Ectodermal cell (in vitro differentiated cells): ENCODE results near the gene MCEMP1.
A peak's percentile ranks its signal among the peaks of the same experiment; 100 is the strongest.
"Not testable (repeated sequence)": the region's sequence is repeated elsewhere in the genome, so short reads cannot be mapped to it uniquely, and the experiment has no call there.

Experiments used
- H3K27ac ChIP-seq: 2 replicates; pipeline ENCODE4 v1.7.0; 2013; ENCODE audit warnings: mild to moderate bottlenecking, low read depth, low read length; ENCODE audit not compliant: insufficient read depth, poor library complexity, severe bottlenecking
- H3K27me3 ChIP-seq: 2 replicates; pipeline ENCODE4 v1.7.0; 2013; ENCODE audit warnings: mild to moderate bottlenecking, low read length; ENCODE audit not compliant: insufficient read depth, control insufficient read depth, poor library complexity, severe bottlenecking
- H3K36me3 ChIP-seq: one replicate; pipeline ENCODE4 v1.7.0; 2013; ENCODE audit warnings: low read length; ENCODE audit not compliant: control insufficient read depth, insufficient read depth
- H3K4me1 ChIP-seq: one replicate; pipeline ENCODE4 v1.7.0; 2013; ENCODE audit warnings: low read length; ENCODE audit not compliant: control insufficient read depth, insufficient read depth
- H3K4me3 ChIP-seq: 2 replicates; pipeline ENCODE4 v1.7.0; 2013; ENCODE audit warnings: low read depth, low read length, control low read depth; ENCODE audit not compliant: insufficient read depth
- H3K9me3 ChIP-seq: 2 replicates; pipeline ENCODE4 v1.7.0; 2013; ENCODE audit warnings: mild to moderate bottlenecking, low read length, moderate library complexity; ENCODE audit not compliant: control insufficient read depth
- WGBS, 2 experiments: methylation state at CpG; one replicate each; pipeline ENCODE4 v1.1.7; 2013; ENCODE audit warnings: missing lambda C conversion rate in 2 of 2; 5-methylcytosine and 5-hydroxymethylcytosine counted together

MCEMP1 gene

DNA sequence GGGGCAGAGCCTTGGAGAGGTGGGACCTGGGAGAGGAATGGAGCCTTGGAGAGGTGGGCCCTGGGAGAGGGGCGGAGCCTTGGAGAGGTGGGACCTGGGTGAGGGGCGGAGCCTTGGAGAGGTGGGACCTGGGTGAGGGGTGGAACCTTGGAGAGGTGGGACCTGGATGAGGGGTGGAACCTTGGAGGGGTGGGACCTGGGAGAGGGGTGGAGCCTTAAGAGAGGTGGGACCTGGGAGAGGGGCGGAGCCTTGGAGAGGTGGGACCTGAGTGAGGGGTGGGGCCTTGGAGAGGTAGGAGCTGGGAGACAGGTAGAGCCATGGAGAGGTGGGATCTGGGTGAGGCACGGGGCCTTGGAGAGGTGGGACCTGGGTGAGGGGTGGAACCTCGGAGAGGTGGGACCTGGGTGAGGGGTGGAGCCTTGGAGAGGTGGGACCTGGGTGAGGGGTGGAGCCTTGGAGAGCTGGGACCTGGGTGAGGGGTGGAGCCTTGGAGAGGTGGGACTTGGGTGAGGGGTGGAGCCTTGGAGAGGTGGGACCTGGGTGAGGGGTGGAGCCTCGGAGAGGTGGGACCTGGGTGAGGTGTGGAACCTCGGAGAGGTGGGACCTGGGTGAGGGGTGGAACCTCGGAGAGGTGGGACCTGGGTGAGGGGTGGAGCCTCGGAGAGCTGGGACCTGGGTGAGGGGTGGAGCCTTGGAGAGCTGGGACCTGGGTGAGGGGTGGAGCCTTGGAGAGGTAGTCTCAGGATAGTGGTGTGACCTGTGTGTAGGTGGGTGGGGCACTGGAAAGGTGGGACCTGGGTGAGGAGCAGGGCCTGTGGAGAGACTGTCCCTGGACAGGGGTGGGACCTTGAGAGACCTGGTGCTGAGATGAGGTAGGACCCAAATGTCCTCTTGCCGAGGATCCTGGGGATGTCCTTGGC lies 33.0 kb upstream of the MCEMP1 start:
- not testable (repeated sequence) for H3K27ac ChIP-seq, H3K4me1 ChIP-seq, H3K27me3 ChIP-seq, H3K9me3 ChIP-seq, H3K4me3 ChIP-seq, H3K36me3 ChIP-seq
- 75 to 77% methylated on average over 10 of the region's 10 CpGs for WGBS, 2 experiments

DNA sequence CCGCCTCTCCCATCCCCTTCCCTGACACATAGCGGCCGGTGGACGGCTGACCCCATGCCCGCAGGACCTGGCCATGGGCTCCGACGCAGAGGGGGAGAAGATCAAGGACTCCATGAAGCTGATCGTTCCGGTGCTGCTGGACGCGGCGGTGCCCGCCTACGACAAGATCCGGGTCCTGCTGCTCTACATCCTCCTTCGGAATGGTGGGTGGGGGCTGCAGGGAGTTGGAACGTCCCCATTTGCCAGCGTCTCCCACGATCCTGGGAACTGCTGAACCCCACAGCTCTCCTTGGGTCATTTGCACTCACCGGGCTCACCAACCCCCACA lies 32.4 kb upstream of the MCEMP1 start:
- Histone ChIP-seq H3K4me1 (no peaks in the 10 kb centered on the region), H3K4me3 (no peak overlapping the region), H3K36me3 (no peaks in the 10 kb centered on the region), H3K27me3 (no peaks in the 10 kb centered on the region), H3K27ac (no peak overlapping the region), H3K9me3 (no peaks in the 10 kb centered on the region)
- WGBS, 2 experiments: 95 to 96% methylated on average over 20 of the region's 20 CpGs

DNA sequence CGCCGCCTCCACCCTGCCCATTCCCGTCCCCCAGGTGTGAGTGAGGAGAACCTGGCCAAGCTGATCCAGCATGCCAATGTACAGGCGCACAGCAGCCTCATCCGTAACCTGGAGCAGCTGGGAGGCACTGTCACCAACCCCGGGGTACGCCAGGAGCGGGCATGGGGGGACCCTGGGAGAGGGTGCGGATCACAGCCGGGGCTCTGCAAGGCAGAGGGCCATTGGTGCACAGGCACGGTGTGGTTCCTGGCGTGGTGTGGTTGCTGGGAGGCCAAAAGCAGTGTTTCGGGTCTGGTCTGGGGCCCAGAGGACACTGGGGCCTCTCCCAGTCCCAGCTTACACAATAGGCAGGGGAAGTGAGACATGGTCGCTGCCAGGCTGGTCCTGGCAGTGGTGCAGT lies 31.7 kb upstream of the MCEMP1 start:
- 94 to 96% methylated on average over 14 of the region's 14 CpGs for WGBS, 2 experiments
- Histone ChIP-seq H3K27me3 (no peaks in the 10 kb centered on the region), H3K4me3 (no peak overlapping the region), H3K36me3 (no peaks in the 10 kb centered on the region), H3K27ac (no peak overlapping the region), H3K4me1 (no peaks in the 10 kb centered on the region), H3K9me3 (no peaks in the 10 kb centered on the region)

DNA sequence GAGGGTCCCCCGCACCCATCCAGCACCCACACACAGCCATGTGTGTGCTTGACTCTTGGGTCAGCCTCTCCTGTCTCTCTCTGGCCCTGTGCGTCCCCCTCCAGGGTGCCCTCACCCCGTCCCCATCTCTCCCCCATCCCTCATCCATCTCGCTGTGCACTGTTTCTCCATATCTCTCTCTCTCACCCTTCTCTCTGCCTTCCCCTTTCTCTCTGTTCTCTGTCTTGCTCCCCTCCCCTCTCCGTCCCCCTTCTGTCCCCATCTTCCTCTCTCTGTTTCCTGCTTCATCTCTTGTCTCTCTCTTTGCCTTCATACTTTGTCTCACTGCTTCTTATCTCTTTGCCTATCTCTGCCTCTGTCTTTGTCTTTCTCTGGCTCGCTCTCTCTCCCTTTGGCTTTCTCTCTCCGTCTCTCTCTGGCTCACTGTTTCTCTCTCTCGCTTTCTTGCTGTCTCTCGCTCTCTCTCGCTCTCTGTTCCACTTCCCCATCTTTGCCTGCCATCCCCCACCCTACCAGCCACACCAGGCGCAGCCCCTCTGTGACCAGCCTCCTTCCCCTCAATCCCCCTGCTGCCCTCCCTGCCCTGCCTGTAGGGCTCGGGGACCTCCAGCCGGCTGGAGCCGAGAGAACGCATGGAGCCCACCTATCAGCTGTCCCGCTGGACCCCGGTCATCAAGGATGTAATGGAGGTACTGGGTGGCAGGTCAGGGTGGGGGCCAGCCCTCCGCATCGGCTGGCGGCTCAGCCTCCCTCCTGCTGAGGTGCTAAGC lies 31.0 kb upstream of the MCEMP1 start:
- Histone ChIP-seq H3K27ac (no peak overlapping the region), H3K9me3 (no peaks in the 10 kb centered on the region), H3K4me3 (no peak overlapping the region), H3K36me3 (no peaks in the 10 kb centered on the region), H3K4me1 (no peaks in the 10 kb centered on the region), H3K27me3 (peaks cover 6% of the 10 kb centered on the region)
- 81 to 83% methylated on average over 20 of the region's 20 CpGs for WGBS, 2 experiments

DNA sequence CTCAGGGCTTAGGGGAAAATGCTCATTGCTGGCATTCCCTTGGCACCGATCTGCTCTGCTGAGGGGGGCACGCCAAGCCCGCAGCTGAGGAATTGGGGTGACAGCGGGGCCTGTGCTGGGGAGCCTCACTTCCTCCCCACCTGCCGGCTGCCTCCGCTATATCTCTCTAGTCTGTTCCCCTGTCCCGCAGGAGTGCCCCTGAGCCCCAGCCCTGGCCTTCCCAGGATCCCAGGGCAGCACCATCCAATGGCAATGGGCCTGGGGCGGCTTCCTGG lies 30.5 kb upstream of the MCEMP1 start:
- peaks cover 11% of the 10 kb centered on the region for H3K27me3 ChIP-seq
- no peak overlapping the region for H3K4me3 ChIP-seq
- H3K27ac ChIP-seq: no peak overlapping the region
- no peaks in the 10 kb centered on the region for H3K9me3 ChIP-seq
- H3K36me3 ChIP-seq: no peaks in the 10 kb centered on the region
- no peaks in the 10 kb centered on the region for H3K4me1 ChIP-seq
- WGBS, 2 experiments: 85 to 86% methylated on average over 8 of the region's 8 CpGs

DNA sequence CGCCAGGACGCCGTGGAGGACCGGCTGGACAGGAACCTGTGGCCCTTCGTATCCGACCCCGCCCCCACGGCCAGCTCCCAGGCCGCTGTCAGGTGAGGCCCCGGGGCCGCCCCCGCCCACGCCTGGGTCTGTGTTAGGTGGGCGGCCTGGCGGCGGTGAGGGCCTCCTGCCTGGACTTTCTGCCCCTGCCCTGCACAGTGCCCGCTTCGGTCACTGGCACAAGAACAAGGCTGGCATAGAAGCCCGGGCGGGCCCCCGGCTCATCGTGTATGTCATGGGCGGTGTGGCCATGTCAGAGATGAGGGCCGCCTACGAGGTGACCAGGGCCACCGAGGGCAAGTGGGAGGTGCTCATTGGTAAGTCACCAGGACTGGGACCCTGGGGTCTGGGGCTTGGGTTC lies 29.7 kb upstream of the MCEMP1 start:
- no peak overlapping the region for H3K27ac ChIP-seq
- peaks cover 11% of the 10 kb centered on the region for H3K27me3 ChIP-seq
- 91% methylated on average over 26 of the region's 26 CpGs for WGBS, 2 experiments
- no peaks in the 10 kb centered on the region for H3K9me3 ChIP-seq
- no peaks in the 10 kb centered on the region for H3K36me3 ChIP-seq
- H3K4me3 ChIP-seq: no peak overlapping the region
- H3K4me1 ChIP-seq: no peaks in the 10 kb centered on the region

DNA sequence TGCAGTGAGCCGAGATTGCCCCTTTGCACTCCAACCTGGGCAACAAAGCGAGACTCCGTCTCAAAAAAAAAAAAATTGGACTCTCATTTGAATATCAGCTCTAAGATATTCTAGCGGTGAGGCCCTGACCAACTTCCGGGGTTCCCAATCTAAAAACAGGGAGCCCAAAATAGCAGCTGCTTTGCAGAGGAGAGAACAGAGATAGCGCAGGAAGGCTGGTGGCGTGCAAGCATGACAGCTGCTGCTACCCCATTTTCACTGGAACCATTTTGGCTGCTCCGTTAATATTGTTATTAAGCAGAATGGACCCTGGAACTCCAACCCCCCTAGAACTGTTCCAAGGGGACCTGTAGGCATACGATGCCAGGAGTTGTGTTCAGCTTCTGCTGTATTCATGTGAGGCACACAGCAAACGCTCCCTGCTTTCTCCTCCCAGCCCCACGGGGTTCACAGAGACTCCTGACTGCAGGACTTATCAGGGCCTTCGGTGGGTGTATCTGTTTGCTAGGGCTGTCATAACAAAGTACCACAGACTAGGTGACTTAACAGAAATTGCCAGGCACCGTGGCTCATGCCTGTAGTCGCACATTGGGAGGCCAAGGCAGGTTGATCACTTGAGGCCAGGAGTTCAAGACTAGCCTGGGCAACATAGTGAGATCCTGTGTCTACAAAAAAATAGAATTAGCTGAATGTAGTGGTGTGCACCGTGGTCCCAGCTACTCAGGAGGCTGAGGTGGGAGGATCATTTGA lies 28.4 kb upstream of the MCEMP1 start:
- Histone ChIP-seq H3K9me3 (no peaks in the 10 kb centered on the region), H3K4me1 (no peaks in the 10 kb centered on the region), H3K27ac (no peak overlapping the region), H3K4me3 (no peak overlapping the region), H3K36me3 (no peaks in the 10 kb centered on the region), H3K27me3 (peaks cover 11% of the 10 kb centered on the region)
- 93 to 94% methylated on average over 15 of the region's 15 CpGs for WGBS, 2 experiments

DNA sequence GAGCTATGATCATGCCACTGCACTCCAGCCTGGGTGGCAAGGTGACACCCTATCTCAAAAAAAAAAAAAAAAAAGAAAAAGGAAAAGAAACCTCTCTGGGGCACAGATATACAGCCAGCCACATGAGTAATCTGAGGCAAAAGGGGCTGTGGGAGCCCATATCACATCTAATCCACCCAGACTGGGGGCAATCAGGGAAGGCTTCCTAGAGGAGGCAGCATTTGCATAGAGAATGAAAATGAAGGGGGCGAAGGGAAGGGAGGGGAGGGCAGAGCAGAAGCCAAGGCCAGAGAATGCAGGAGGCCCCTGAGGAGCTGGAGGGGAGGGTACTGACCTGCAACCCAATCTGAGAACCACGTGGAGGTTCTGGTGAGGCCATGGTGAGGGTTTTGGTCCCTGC lies 26.7 kb upstream of the MCEMP1 start:
- WGBS, 2 experiments: 37% methylated on average over 2 of the region's 2 CpGs

DNA sequence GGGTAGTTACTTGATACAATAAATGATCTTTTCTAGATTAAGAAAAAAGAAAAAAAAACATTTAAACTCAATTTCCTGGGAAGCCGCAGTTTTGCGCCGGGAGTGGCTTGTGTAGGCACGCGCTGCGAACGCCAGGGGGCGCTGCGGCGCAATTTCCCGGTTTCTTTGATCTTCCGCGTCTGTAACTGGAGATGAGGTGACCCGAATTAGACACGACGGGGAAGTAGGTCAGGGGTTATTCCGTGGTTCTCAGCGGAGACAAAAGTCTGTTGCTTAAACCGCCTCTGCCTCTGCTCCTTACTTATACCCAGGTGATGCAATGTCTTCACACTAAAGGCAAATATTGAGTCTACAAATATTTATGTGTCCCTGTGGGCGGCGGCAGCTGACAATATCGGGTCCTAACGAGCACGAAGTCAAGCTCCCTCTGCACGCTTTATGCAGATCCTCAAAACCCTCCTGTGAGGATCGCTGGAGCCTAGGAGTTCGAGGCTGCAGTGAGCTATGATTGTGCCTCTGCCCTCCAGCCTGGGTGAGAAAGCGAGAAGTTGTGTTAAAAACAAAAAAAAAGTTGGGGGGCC lies 24.7 kb upstream of the MCEMP1 start:
- peak overlapping the region; percentile 61 for H3K27ac ChIP-seq
- peaks cover 11% of the 10 kb centered on the region for H3K27me3 ChIP-seq
- H3K36me3 ChIP-seq: no peaks in the 10 kb centered on the region
- H3K4me1 ChIP-seq: no peaks in the 10 kb centered on the region
- no peaks in the 10 kb centered on the region for H3K9me3 ChIP-seq
- H3K4me3 ChIP-seq: peak overlapping the region; percentile 1
- 10 to 11% methylated on average over 28 of the region's 28 CpGs for WGBS, 2 experiments

More for the DNA sequence above, 26.7 kb upstream of the MCEMP1 start:
- Histone ChIP-seq H3K9me3 (no peaks in the 10 kb centered on the region), H3K27me3 (peaks cover 11% of the 10 kb centered on the region), H3K4me1 (no peaks in the 10 kb centered on the region), H3K4me3 (no peak overlapping the region), H3K36me3 (no peaks in the 10 kb centered on the region), H3K27ac (no peak overlapping the region)

DNA sequence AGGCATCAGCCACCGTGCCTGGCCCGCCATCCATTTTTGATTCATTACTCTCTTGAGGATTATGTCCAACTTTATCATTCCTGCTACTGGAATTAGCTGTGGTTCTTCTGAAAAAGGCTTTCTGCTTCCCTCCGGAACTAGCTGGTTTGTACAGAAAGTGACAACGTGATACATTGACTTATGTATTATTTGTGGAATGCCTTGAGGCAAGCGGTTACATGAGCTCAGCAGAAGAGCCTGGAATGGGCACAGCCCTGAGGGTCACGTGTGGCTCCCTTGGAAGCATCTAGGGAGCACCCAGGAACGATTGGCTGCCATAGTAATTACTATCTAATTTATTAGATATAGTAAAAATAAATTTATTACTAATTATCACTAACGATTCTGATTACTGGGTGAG lies 22.5 kb upstream of the MCEMP1 start:
- no peaks in the 10 kb centered on the region for H3K4me1 ChIP-seq
- no peak overlapping the region for H3K27ac ChIP-seq
- no peaks in the 10 kb centered on the region for H3K9me3 ChIP-seq
- H3K27me3 ChIP-seq: peaks cover 11% of the 10 kb centered on the region
- H3K4me3 ChIP-seq: no peak overlapping the region
- H3K36me3 ChIP-seq: no peaks in the 10 kb centered on the region
- WGBS, 2 experiments: 86 to 88% methylated on average over 6 to 8 of the region's 8 CpGs
